Stomach (tissue), 4 donors: Measurements from ENCODE around the gene AP1B1.

Experiments used
- CTCF ChIP-seq, 7 experiments: fragments of 450-650 bp in 4 of 7; fragments of 200-600 bp in 3 of 7; sonication (generic) in 3 of 7; IDR thresholded peaks; one replicate each; pipeline ENCODE4 v1.5.1; 2016 to 2019; ENCODE audit warnings: antibody characterized with exemption in 7 of 7, control low read depth in 2 of 7, mild to moderate bottlenecking in 1 of 7
- EP300 ChIP-seq: sonication (generic); formaldehyde crosslinking; IDR thresholded peaks from one replicate; pipeline ENCODE4 v1.6.1; 2017; ENCODE audit warnings: antibody characterized with exemption
- POLR2A ChIP-seq, 4 donors: fragments of 450-650 bp; IDR thresholded peaks; one replicate each; pipeline ENCODE4 v1.6.1; 2016; ENCODE audit warnings: antibody characterized with exemption in 4 of 4, control low read depth in 2 of 4, mild to moderate bottlenecking in 1 of 4, moderate library complexity in 1 of 4
- POLR2AphosphoS5 ChIP-seq, 3 donors: sonication (generic); formaldehyde crosslinking; IDR thresholded peaks; one replicate each; pipeline ENCODE4 v1.6.1; 2016; ENCODE audit warnings: antibody characterized with exemption in 3 of 3

GRCh38 chr22:29342577-29343312, 45.6 kb downstream of the AP1B1 start:
- TF ChIP-seq POLR2A (IDR thresholded peaks at IDR 0.05), result no peak
- TF ChIP-seq CTCF (IDR thresholded peaks at IDR 0.05), result no peak
- TF ChIP-seq POLR2AphosphoS5 (IDR thresholded peaks at IDR 0.05), result no peak
- no peak for TF ChIP-seq EP300
